Neural progenitor cell (in vitro differentiated cells): ENCODE results near the gene ADRA2C.

ENCODE experiments used
- EZH2 ChIP-seq: fragments of 200-600 bp; sonication (generic); IDR thresholded peaks from 2 replicates; pipeline ENCODE4 v1.6.1; 2017; ENCODE audit warnings: antibody characterized with exemption, mild to moderate bottlenecking, moderate library complexity
- EZH2phosphoT487 ChIP-seq: fragments of 200-600 bp; sonication (generic); IDR thresholded peaks from 2 replicates; pipeline ENCODE4 v1.6.1; 2017; ENCODE audit warnings: antibody characterized with exemption
- TF ChIP-seq, protein P1 (sequence below): fragments of 200-600 bp; sonication (generic); IDR thresholded peaks from 2 replicates; pipeline ENCODE4 v1.5.1; 2017; ENCODE audit warnings: antibody characterized with exemption, mild to moderate bottlenecking

DNA sequence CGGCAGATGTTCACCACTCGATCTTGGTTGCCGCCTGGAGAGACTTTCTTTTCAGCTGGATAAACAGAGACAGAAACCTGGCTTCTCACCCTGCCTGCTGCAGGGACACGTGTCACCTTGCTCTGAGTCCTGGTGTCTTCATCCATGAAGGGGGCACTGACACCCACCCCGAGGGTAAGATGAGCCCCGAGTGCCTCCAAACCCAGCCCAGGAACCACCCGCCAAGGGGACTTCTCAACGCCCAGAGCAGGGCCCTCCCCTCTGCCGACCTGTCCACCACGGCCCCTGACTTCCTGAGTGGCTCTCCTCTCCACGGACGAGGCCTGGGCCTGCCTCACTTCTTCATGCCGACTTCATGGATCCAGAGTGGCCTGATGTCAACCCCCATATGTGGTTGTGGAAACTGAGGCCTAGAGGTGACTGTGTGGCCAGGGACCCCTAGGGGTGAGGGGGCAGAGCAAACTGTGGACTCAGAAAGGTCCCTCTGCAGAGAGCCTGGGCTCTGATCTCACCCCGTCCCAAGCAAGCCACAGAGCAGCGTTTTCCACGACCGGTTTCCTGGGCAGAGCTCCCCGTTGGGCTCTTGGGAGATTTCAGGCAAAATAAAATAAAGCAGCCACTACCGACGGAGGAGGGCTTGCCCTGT is 5.1 kb downstream of the ADRA2C start:
- TF ChIP-seq, protein P1, sequence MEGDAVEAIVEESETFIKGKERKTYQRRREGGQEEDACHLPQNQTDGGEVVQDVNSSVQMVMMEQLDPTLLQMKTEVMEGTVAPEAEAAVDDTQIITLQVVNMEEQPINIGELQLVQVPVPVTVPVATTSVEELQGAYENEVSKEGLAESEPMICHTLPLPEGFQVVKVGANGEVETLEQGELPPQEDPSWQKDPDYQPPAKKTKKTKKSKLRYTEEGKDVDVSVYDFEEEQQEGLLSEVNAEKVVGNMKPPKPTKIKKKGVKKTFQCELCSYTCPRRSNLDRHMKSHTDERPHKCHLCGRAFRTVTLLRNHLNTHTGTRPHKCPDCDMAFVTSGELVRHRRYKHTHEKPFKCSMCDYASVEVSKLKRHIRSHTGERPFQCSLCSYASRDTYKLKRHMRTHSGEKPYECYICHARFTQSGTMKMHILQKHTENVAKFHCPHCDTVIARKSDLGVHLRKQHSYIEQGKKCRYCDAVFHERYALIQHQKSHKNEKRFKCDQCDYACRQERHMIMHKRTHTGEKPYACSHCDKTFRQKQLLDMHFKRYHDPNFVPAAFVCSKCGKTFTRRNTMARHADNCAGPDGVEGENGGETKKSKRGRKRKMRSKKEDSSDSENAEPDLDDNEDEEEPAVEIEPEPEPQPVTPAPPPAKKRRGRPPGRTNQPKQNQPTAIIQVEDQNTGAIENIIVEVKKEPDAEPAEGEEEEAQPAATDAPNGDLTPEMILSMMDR, result no peak
- TF ChIP-seq EZH2, result no peak
- TF ChIP-seq EZH2phosphoT487, result no peak
